Measurements from ENCODE around the gene REC114.
"Not testable (repeated sequence)": the region's sequence is repeated elsewhere in the genome, so short reads cannot be mapped to it uniquely, and the experiment has no call there.

The REC114 gene, protein sequence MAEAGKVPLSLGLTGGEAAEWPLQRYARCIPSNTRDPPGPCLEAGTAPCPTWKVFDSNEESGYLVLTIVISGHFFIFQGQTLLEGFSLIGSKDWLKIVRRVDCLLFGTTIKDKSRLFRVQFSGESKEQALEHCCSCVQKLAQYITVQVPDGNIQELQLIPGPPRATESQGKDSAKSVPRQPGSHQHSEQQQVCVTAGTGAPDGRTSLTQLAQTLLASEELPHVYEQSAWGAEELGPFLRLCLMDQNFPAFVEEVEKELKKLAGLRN

DNA sequence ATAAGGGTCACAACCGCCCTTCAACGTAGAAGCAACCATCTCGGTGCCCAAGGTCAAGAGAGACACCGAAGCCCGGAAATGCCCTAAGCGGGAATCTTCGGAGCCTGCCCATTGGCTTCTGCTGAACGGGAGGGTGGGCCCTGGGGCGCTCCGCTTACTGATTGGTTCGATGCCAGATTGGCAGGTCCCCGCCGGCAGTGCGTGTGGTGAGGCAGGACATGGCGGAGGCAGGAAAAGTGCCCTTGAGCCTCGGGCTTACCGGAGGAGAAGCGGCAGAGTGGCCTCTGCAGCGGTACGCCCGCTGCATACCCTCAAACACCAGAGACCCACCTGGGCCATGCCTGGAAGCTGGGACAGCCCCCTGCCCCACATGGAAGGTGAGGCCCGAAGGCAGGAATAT lies at the start of gene REC114:
Gene REC114 (plus strand): TSS at position 197 of the 400 bp plus-strand sequence. CDS start 22 bp downstream, at position 219.
- DNase-seq, result no peak

DNA sequence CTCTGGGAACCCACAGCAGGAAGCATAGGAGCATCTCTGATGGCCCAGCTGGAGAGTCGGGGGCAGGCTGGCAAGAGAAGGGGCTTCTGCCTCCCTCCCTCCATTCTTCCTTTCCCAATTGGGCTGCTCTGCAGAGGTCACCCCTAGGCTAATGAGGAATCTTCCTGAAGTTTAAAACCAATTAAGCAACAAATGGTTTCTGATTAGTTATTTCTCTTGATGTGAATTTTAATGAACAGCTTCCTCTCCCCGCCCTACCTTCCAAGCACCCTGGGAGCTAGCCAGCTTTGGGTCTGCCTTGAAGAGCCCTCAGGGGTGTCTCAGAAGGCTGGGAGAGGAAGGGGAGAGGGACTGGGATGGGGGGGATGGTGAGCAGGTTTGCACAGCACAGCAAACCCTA lies 49.6 kb upstream of the REC114 start:
- DNase-seq, result no peak

DNA sequence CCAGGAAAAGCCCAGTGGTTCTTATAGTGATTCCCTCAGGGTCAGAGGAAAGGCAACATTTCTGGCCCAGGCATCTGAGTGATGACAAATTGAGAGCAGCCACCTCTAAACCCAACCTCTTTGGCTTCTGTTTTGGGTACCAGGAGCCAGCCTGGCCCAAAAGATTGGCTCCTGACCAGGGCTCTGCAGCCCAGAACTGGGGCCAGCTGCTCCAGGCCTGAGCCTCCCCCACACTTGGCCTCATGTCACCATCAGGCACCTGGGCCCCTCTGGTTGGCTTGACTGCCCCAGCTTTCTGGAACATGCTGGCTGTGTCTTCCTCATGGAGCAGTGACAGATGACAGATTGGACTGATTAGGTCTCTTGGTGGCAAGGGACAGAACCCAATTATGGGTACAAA lies 48.2 kb upstream of the REC114 start:
- no peak for DNase-seq

- DNase-seq, result no peak
Observed at GRCh38 chr15:73395671-73396070, 47.3 kb upstream of the REC114 start.

DNA sequence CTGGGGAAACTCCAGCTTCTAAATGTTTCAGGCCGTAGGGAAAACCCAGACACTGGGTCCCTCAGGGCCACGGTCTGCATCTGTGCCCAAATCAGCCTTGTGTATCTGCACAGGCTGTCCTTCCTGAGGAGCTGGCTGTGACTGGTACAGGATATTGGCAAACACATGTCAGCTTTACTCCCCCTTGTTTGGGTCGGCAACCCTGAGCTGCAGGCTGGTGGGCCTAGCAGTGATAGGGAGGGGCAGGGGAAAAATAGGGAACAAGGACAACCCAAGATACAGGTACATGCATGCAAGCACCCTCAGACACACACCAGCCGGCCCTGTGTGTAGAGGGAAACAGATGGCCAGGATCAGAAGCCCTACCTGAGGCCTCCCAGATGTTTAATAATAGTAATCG lies 45.5 kb upstream of the REC114 start:
- no peak for DNase-seq

GRCh38 chr15:73398861-73399260 lies 44.1 kb upstream of the REC114 start:
- DNase-seq, result no peak

DNA sequence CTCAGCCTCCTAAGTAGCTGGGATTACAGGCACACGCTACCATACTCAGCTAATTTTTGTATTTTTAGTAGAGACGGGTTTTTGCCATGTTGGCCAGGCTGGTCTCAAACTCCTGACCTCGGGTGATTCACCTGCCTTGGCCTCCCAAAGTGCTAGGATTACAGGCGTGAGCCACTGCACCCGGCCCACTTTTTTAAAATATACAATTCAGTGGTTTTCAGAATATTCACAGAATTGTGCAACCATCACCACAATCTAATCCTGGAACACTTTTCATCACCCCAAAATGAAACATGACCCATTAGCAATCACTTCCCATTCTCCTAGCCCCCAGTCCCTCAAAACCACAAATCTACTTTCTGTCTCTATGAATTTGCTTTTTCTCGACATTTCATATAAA lies 42.7 kb upstream of the REC114 start:
- DNase-seq, result not testable (repeated sequence)

DNA sequence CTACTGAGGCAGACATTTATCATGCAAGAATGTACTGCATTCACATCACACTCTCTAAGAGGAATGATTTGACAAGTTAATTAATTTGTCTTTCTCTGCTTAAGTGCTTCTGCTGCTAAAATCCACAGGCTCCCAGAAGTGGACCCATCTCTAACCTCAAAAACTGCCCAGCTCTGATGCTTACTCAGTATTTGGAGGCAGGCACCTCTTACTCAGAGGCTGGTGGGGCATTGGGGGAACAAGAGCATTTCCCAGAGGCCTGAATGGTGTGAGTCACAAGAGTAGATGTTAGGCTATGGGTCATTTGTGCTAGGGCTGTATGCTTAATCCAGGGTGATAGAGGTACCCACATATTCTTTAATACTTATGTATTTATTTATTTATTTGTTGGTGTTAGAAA lies 39.8 kb upstream of the REC114 start:
- DNase-seq, result no peak

GRCh38 chr15:73414876-73415275 lies 28.1 kb upstream of the REC114 start:
- DNase-seq, result no peak

- no peak for DNase-seq
Observed at GRCh38 chr15:73424506-73424905, 18.5 kb upstream of the REC114 start.

DNA sequence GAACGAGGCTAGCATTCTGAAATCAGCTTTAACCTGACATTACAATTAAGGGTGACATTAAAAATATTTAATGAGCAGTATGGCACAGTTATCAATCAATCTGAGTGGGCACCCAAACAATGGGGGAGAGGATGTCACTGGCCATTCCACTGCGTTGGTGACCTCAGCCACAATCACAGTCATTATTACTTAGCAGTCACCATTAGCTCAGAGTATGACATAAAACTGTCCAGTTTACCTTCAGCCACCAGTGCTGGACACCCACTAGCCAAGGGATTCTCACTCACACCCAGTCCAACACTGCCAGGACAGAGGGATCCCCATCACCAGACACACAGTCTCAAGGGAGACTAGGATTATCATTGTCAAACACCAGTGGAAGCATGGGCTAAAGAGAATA lies 17.5 kb upstream of the REC114 start:
- no peak for DNase-seq

GRCh38 chr15:73426323-73426994 lies 16.5 kb upstream of the REC114 start:
- DNase-seq, result no peak

DNA sequence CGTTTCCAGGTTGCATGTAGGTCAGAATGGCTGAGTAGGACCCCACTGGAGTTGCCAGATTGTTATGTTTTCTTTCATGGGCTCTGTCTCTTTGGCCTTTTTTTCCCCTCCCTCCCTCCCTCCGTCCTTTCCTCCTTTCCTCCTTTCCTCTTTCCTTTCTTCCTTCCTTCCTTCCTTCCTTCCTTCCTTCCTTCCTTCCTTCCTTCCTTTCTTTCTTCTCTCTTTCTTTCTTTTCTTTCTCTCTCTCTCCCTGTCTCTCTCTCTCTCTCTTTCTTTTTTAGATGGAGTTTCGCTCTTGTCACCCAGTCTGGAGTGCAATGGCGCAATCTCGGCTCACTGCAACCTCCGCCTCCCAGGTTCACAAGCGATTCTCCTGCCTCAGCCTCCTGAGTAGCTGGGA lies 11.6 kb upstream of the REC114 start:
- not testable (repeated sequence) for DNase-seq

DNA sequence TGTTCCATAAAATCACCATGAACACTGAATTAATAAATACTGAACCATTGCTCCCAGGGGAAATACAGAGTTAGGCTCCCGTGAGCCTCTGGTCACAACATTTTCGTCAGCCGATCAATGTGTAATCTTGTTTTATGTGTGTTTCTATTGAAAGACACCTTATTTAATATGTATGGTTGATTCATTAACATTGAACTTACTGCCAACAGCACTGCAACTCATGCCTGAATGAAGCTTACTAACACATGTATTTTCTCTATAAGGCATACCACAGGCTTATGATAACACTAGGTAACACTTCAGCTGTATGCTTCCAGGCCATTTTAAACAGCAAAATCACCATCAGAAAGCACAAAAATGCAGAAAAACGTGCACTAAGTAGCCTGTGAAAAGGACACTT lies 9.1 kb upstream of the REC114 start:
- DNase-seq, result no peak

DNA sequence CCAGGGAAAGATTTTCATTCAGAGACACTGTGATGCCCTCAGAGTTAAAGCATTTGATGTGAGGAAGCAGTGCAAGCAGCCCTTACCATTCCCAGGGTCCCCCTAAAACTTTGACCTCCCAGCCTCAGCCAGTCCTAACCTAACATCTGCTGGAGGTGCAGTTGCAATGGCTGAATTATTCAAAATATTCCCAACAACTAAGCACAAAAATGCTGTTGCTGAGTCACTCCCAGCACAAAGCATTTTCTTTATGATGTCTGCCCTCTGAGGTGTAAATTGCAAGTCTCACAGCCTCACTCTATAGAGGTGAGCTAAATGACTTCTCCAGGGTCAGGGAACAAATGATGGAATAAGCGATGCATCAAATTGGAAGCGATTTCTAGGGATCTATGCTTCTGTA lies 6.4 kb upstream of the REC114 start:
- DNase-seq, result no peak

DNA sequence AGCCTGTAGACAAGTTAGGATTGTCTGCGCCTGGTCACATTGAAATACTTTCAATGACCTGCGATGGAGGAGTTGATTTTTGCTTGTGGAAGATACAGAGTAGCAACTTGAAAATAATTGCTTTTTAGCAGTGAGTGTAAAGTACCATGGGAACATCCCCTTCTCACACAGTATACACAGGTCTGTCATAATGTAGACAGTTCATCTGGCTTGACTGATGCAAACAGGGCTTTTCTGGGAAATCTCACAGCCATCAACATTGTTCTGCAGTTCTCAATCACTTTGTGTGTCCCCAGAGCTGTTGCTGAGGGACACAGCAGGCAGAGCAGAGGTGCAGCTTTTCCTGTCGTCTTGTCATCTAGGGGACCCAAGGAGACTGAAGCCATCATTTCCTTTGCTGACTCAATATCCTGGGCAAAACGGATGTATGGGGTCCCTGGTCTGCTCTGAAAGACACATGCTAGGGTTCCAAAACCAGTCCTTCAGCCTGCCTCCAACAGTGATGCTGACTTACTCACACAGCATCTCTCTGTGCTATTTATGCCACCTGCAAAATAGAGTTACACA lies 5.3 kb upstream of the REC114 start:
- DNase-seq, result no peak

- DNase-seq, result no peak
Observed at GRCh38 chr15:73438651-73439050, 4.3 kb upstream of the REC114 start.

- no peak for DNase-seq
Observed at GRCh38 chr15:73440571-73440970, 2.4 kb upstream of the REC114 start.

GRCh38 chr15:73442421-73442820 lies 543 bp upstream of the REC114 start:
- DNase-seq, result no peak

GRCh38 chr15:73447471-73447870 lies 4.5 kb downstream of the REC114 start:
- DNase-seq, result not testable (repeated sequence)

GRCh38 chr15:73448158-73448758 lies 5.3 kb downstream of the REC114 start:
- DNase-seq, result not testable (repeated sequence)

DNA sequence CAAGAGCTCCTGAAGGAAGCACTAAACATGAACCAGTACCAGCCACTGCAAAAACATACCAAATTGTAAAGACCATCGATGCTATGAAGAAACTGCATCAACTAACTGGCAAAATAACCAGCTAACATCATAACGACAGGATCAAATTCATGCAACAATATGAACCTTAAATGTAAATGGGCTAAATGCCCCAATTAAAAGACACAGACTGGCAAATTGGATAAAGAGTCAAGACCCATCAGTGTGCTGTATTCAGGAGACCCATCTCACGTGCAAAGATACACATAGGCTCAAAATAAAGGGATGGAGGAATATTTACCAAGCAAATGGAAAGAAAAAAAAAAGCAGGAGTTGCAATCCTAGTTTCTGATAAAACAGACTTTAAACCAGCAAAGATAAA lies 7.0 kb downstream of the REC114 start:
- DNase-seq, result not testable (repeated sequence)

GRCh38 chr15:73454096-73454495 lies 11.1 kb downstream of the REC114 start:
- no peak for DNase-seq

DNA sequence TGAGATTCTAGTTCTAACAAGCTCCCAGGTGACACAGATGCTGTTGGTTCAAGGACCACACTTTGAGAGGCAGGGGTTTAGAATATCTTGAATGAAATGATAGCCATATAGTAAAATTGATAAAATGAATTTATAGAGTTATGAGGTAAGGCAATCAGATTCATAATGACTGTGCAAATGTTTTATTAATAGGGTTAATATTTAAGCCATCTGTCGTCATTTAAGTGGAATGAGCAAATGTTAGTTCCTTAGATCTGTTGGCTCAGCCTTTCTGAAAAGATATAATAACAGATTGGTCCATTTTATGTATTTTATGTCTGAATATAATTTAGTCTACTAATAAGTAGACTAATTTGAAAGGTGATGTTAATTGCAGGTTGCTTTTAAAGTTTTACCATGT lies 12.9 kb downstream of the REC114 start:
- DNase-seq, result no peak

All from DMS79 treated with DMSO at 0.1 percent for 48 hours (cell line).